GM12878 (cell line): ENCODE results near the gene TMEM135. TPM values are rescaled to one million over a fixed set of nuclear protein-coding genes. Genes with fewer than 3 reads are reported as not detected.

Experiments used
- ATAC-seq: fragments of 200-7000 bp; cut with Tn5 transposase; 3 replicates; pipeline ENCODE4 v1.9.1; 2020; ENCODE audit warnings: mild to moderate bottlenecking, moderate library complexity
- BruUV-seq: library from RNA; stranded (reverse); fragments of 400-500 nt; replicated peaks from 2 replicates; lab custom pipeline; 2021; lab: Mats Ljungman, UMichigan
- CTCF ChIA-PET: fragments of 300-600 bp; sonication (Branson Sonifier 250); formaldehyde crosslinking; extraction: SDS; loops from one replicate; lab custom pipeline; 2021; ENCODE audit warnings: inconsistent platforms; lab: Yijun Ruan, JAX
- POLR2A ChIA-PET: fragments of 350-600 bp; formaldehyde crosslinking; extraction: SDS; loops from one replicate; lab custom pipeline; 2021; ENCODE audit warnings: inconsistent platforms; lab: Charles Lee
- RAD21 ChIA-PET: fragments of 300-600 bp; sonication (Branson Sonifier 250); formaldehyde crosslinking; loops from one replicate; lab custom pipeline; 2023; ENCODE audit warnings: antibody characterized with exemption; ENCODE audit not compliant: unreplicated experiment; lab: Charles Lee
- SMC1A ChIA-PET: fragments of 300-600 bp; sonication (Branson Sonifier 250); formaldehyde crosslinking; loops from one replicate; lab custom pipeline; 2023; ENCODE audit not compliant: unreplicated experiment, uncharacterized antibody; lab: Charles Lee
- DNase-seq: peaks from one replicate; pipeline ENCODE4 v3.0.0-alpha.2; 2011; ENCODE audit warnings: low read depth, low spot score
- FAIRE-seq: peaks from 3 replicates; lab custom pipeline; 2011; peaks lifted over from hg19 to GRCh38; lab: Jason Lieb, UNC
- H2AFZ ChIP-seq: 2 replicates; pipeline ENCODE4 v1.6.0; 2011; ENCODE audit warnings: low read depth, low read length, control low read depth; ENCODE audit not compliant: control insufficient read depth
- H3K27ac ChIP-seq: 2 replicates; pipeline ENCODE4 v1.5.1; 2011; ENCODE audit warnings: control low read depth; ENCODE audit not compliant: control insufficient read depth, insufficient read depth
- H3K27me3 ChIP-seq, 2 experiments: replicated peaks in 1 of 2; 2 replicates each; pipeline versions ENCODE4 v1.6.0 to v1.6.1; 2011; ENCODE audit warnings: low read length in 1 of 2; ENCODE audit not compliant: control insufficient read depth in 2 of 2, insufficient read depth in 2 of 2
- H3K36me3 ChIP-seq, 2 experiments: 2 replicates each; pipeline ENCODE4 v1.5.1; 2011; ENCODE audit warnings: low read length in 1 of 2; ENCODE audit not compliant: control insufficient read depth in 2 of 2, insufficient read depth in 2 of 2
- H3K4me1 ChIP-seq: 2 replicates; pipeline ENCODE4 v1.6.1; 2011; ENCODE audit warnings: mild to moderate bottlenecking, low read length, moderate library complexity, mixed read lengths; ENCODE audit not compliant: control insufficient read depth, insufficient read depth
- H3K4me2 ChIP-seq: 2 replicates; pipeline ENCODE4 v1.6.0; 2011; ENCODE audit warnings: control low read depth; ENCODE audit not compliant: control insufficient read depth, insufficient read depth
- H3K4me3 ChIP-seq: fragments of 200-600 bp; sonication (generic); 2 replicates; pipeline ENCODE4 v1.5.1; 2016
- H3K79me2 ChIP-seq: 2 replicates; pipeline ENCODE4 v1.6.0; 2011; ENCODE audit warnings: low read length; ENCODE audit not compliant: control insufficient read depth, insufficient read depth
- H3K9ac ChIP-seq: 2 replicates; pipeline ENCODE4 v1.8.0; 2011; ENCODE audit warnings: low read length, control low read depth, mixed read lengths; ENCODE audit not compliant: control insufficient read depth, insufficient read depth
- H3K9me3 ChIP-seq: replicated peaks from 3 replicates; pipeline ENCODE4 v1.5.1; 2011; ENCODE audit warnings: mild to moderate bottlenecking, low read length; ENCODE audit not compliant: control insufficient read depth, insufficient read depth
- H4K20me1 ChIP-seq: 2 replicates; pipeline ENCODE4 v1.6.0; 2011; ENCODE audit not compliant: control insufficient read depth, insufficient read depth
- BCLAF1 ChIP-seq: fragments of 450-650 bp; IDR thresholded peaks from 2 replicates; pipeline ENCODE4 v1.6.1; 2017; ENCODE audit warnings: antibody characterized with exemption, mild to moderate bottlenecking, moderate library complexity
- CREM ChIP-seq: IDR thresholded peaks from 2 replicates; pipeline ENCODE4 v1.6.1; 2014; ENCODE audit warnings: antibody characterized with exemption, low read depth
- E2F4 ChIP-seq: IDR thresholded peaks from 2 replicates; pipeline ENCODE4 v1.6.1; 2012; ENCODE audit warnings: low read depth, low read length, improper control_type of control experiment
- EZH2 ChIP-seq: IDR thresholded peaks from 2 replicates; pipeline ENCODE4 v1.6.1; 2012; ENCODE audit warnings: low read depth, mild to moderate bottlenecking, control low read depth, inconsistent platforms, low read length, borderline replicate concordance; ENCODE audit not compliant: control insufficient read depth
- FOXM1 ChIP-seq: IDR thresholded peaks from 2 replicates; pipeline ENCODE4 v1.6.1; 2012; ENCODE audit warnings: low read depth, mild to moderate bottlenecking, inconsistent platforms, low read length, moderate library complexity
- IKZF1 ChIP-seq: fragments of 450-650 bp; conservative IDR thresholded peaks from 2 replicates; pipeline ENCODE4 v1.6.1; 2017; ENCODE audit warnings: antibody characterized with exemption, mild to moderate bottlenecking
- KAT2A ChIP-seq: conservative IDR thresholded peaks from 2 replicates; pipeline ENCODE4 v1.6.1; 2011; ENCODE audit warnings: low read depth, low read length; ENCODE audit not compliant: control insufficient read depth
- MTA3 ChIP-seq: IDR thresholded peaks from 2 replicates; pipeline ENCODE4 v1.6.1; 2012; ENCODE audit warnings: low read length, inconsistent platforms, borderline replicate concordance
- PAX5 ChIP-seq: IDR thresholded peaks from 2 replicates; pipeline ENCODE4 v1.6.1; 2011; ENCODE audit warnings: low read depth, low read length, borderline replicate concordance
- POLR2AphosphoS2 ChIP-seq: IDR thresholded peaks from 2 replicates; pipeline ENCODE4 v1.6.1; 2011; ENCODE audit warnings: low read depth, mild to moderate bottlenecking, low read length, improper control_type of control experiment, moderate library complexity
- RBBP5 ChIP-seq: fragments of 200-600 bp; sonication (generic); conservative IDR thresholded peaks from 2 replicates; pipeline ENCODE4 v1.6.1; 2016
- RUNX3 ChIP-seq: IDR thresholded peaks from 2 replicates; pipeline ENCODE4 v1.6.1; 2012; ENCODE audit warnings: low read length, inconsistent platforms
- SIN3A ChIP-seq: IDR thresholded peaks from 2 replicates; pipeline ENCODE4 v1.6.1; 2012; ENCODE audit warnings: low read depth, low read length, improper control_type of control experiment
- STAT1 ChIP-seq: fragments of 450-650 bp; conservative IDR thresholded peaks from 2 replicates; pipeline ENCODE4 v1.6.1; 2014; ENCODE audit warnings: antibody characterized with exemption, mild to moderate bottlenecking
- SUPT20H ChIP-seq: IDR thresholded peaks from 2 replicates; pipeline ENCODE4 v1.6.1; 2011; ENCODE audit warnings: low read depth, mild to moderate bottlenecking, low read length, moderate library complexity, borderline replicate concordance; ENCODE audit not compliant: control insufficient read depth
- YBX1 ChIP-seq: fragments of 450-650 bp; IDR thresholded peaks from 2 replicates; pipeline ENCODE4 v1.6.1; 2016; ENCODE audit warnings: antibody characterized with exemption
- ZBTB33 ChIP-seq: fragments of 450-650 bp; IDR thresholded peaks from 2 replicates; pipeline ENCODE4 v1.6.1; 2017; ENCODE audit warnings: mild to moderate bottlenecking
- ZNF207 ChIP-seq: fragments of 450-650 bp; IDR thresholded peaks from 2 replicates; pipeline ENCODE4 v1.6.1; 2014; ENCODE audit warnings: antibody characterized with exemption, mild to moderate bottlenecking, borderline replicate concordance
- WGBS: methylation state at CpG from one replicate; pipeline ENCODE4 v1.1.6; 2016; ENCODE audit warnings: low lambda C conversion rate; ENCODE audit not compliant: insufficient replicate concordance, insufficient coverage; ENCODE audit errors: missing lambda C conversion rate; 5-methylcytosine and 5-hydroxymethylcytosine counted together
- in situ Hi-C: fragments of 300-500 bp; cut with MboI; formaldehyde crosslinking; loops from 9 replicates; pipeline ENCODE4 v1.14.3; 2018; ENCODE audit warnings: mixed read lengths
- intact Hi-C: fragments of 100-400 bp; cut with micrococcal nuclease; formaldehyde crosslinking; loops from one replicate; pipeline ENCODE4 v1.14.2; 2022; ENCODE audit not compliant: unreplicated experiment
- polyA plus RNA-seq, 11 experiments: library from polyadenylated mRNA; depleted of rRNA in 4 of 11; unstranded in 6 of 11; stranded (reverse) in 5 of 11; fragments of >200 nt; fragmentation: Nextera tagmentation in 4 of 11; fragmentation: Illumina TruSeq in 1 of 11; extraction: Ambion mirVana in 4 of 11; extraction: Trizol in 1 of 11; gene quantifications; 1 replicate in 1 of 11; 2 replicates in 10 of 11; pipeline versions ENCODE4 v1.2.1 to v1.2.3, GENCODE V29; 2011 to 2016; ENCODE audit warnings: inconsistent platforms in 2 of 11, missing spikeins in 2 of 11, low read depth in 1 of 11
- total RNA-seq, 4 experiments: library from RNA; depleted of rRNA in 3 of 4; stranded (reverse); fragments of >200 nt in 3 of 4; fragmentation: Illumina TruSeq in 1 of 4; extraction: Trizol in 1 of 4; gene quantifications; 2 replicates each; pipeline versions ENCODE4 v1.2.1 to v1.2.3, GENCODE V29; 2013 to 2021

The TMEM135 gene
- total and polyA plus RNA-seq, 10 of the 15 experiments (the other 5 are each of a cell fraction or from before 2014, with no cell fraction given): 7.2 to 117 (median 12.9) TPM

- no peaks in the 10 kb centered on the region for H3K4me1 ChIP-seq
- intact Hi-C loops: no loop called here
- H3K4me2 ChIP-seq: no peak overlapping the region
- POLR2A ChIA-PET: no interaction called here
- H3K9ac ChIP-seq: no peak overlapping the region
- H4K20me1 ChIP-seq: no peaks in the 10 kb centered on the region
- 29% methylated on average over 4 of the region's 4 CpGs for WGBS
- RAD21 ChIA-PET: no interaction called here
- H3K9me3 ChIP-seq: no peaks in the 10 kb centered on the region
- H2AFZ ChIP-seq: no peak overlapping the region
- no TSS peak for BruUV-seq
- no peak for TF ChIP-seq SUPT20H
- TF ChIP-seq RBBP5: no peak
- no peak for TF ChIP-seq IKZF1
- no peak for TF ChIP-seq POLR2AphosphoS2
- no peak for TF ChIP-seq MTA3
- TF ChIP-seq EZH2: no peak
- TF ChIP-seq E2F4: no peak
- no peak for TF ChIP-seq SIN3A
- TF ChIP-seq PAX5: no peak
- no peak for TF ChIP-seq RUNX3
- TF ChIP-seq ZNF207: no peak
- TF ChIP-seq ZBTB33: no peak
- no peak for TF ChIP-seq STAT1
- TF ChIP-seq CREM: no peak
- no peak for TF ChIP-seq YBX1
- TF ChIP-seq KAT2A: no peak
- no peak for TF ChIP-seq FOXM1
- TF ChIP-seq BCLAF1: no peak
- H3K4me3 ChIP-seq: no peak overlapping the region
- H3K27me3 ChIP-seq: no peaks in the 10 kb centered on the region
- SMC1A ChIA-PET: no interaction called here
- in situ Hi-C loops: loop anchor here (25.0 kb wide), 1 partner anchor 1517 kb away; no protein-coding TSS in a partner anchor
- H3K36me3 ChIP-seq: no peaks in the 10 kb centered on the region
- FAIRE-seq (no peak), ATAC-seq (no peak), DNase-seq (no peak)
- no peaks in the 10 kb centered on the region for H3K79me2 ChIP-seq
- CTCF ChIA-PET: interaction anchor here (1.1 to 1.5 kb wide), 2 partner anchors 15 to 16 kb away, joined by 3 to 4 read pairs; no protein-coding TSS in a partner anchor
- H3K27ac ChIP-seq: no peak overlapping the region
These were observed 332.2 kb downstream of the TMEM135 start for GRCh38 chr11:87369888-87370287.
